Erythroblast (primary cell): ENCODE results near the gene AUTS2.

ENCODE experiments used
- DNase-seq, 2 experiments: peaks; one replicate each; lab custom pipeline; 2025; lab: John Stamatoyannopoulos, UW
- GATA1 ChIP-seq: IDR thresholded peaks from 2 replicates; pipeline ENCODE4 v1.6.1; 2011; ENCODE audit warnings: low read depth, mild to moderate bottlenecking, control low read depth, low read length, moderate library complexity
- POLR2A ChIP-seq: IDR thresholded peaks from 2 replicates; pipeline ENCODE4 v1.6.1; 2011; ENCODE audit warnings: mild to moderate bottlenecking, low read length

The AUTS2 gene

DNA sequence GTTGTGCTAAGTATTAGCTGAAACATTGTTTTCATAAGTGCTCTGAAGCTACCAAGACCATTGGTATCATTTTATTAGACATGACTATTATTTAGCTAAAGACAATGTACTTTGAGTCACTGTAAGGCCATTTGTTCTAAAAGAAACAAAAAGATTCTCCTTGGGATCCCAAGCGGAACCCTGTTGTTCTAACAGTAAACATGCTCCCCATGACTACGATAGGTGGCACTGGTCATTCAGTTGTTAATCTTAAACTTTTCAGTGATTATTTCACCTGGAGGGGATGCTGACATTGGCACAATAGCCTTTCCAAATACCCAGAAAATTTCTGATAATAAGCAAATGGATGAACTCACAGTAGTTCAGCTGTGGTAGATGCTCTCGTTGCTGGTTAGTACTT is 715.0 kb downstream of the AUTS2 start:
- TF ChIP-seq GATA1 = no peak
- TF ChIP-seq POLR2A = no peak
- DNase-seq = no peak

- DNase-seq = no peak
- TF ChIP-seq GATA1 = no peak
- no peak for TF ChIP-seq POLR2A
Observed at GRCh38 chr7:70313687-70314086, 715.4 kb downstream of the AUTS2 start.

GRCh38 chr7:70314221-70314620 is 715.9 kb downstream of the AUTS2 start:
- DNase-seq = no peak
- no peak for TF ChIP-seq POLR2A

DNA sequence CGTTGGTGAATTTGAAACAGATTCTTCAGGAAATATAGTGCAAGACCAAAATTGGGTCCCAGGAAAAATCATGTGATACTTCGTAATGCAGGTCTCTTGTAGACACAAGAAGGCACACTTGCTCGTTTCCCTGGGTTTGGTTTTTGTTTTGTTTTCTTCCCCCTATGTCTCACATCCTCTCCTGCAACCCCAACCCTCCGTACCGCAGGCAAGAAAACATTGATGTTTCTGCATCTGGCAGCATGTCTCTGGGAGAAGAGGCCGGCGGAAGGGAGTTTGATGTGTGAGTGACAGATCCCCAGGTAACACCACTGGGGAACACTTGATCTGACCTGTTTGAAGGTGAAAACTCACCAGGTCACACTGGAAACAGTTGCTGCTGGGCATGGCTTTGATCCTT is 718.5 kb downstream of the AUTS2 start:
- DNase-seq = no peak
- TF ChIP-seq POLR2A (no peak), GATA1 (no peak)

- no peak for TF ChIP-seq GATA1
- no peak for TF ChIP-seq POLR2A
- DNase-seq = no peak
Observed at GRCh38 chr7:70317356-70317755, 719.1 kb downstream of the AUTS2 start.

DNA sequence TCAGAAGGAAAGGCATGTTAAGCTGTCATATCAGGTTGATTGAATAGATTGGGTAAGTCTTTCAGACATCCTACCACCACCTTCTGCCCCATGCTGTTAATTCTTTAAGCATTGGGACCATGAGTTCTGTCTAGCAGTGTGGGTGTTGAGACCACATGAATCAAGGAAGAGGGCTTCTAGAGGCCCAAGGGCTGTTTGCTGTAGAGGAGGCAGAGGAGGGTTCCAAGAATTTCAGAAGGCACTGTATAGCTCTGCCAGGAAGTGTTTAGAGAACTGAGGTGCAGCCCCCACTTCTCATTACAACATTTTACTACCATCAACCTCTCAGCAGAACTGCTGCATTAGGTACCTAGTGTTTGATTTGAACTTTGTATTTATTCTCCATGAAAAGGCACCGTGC is 720.2 kb downstream of the AUTS2 start:
- DNase-seq = no peak
- no peak for TF ChIP-seq GATA1
- TF ChIP-seq POLR2A = no peak

DNA sequence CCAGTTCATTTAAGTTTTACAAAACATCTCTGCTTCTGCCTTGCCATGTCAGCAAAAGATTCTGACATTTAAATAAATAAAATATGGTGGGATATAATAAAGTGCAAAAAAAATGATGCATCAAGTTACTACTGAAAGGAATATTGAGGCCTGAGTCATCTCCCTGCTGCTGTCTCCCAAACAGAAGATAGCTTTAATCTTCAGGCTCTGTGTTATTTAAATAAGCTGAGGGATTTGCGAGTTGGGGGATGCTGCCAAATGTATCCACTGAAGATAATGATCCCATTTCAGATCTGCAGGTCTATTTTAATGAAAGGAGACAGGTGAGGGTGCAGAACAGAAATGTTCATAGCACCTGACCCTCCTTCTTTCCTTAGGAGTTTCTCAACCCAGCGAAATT is 720.8 kb downstream of the AUTS2 start:
- TF ChIP-seq POLR2A = no peak
- no peak for TF ChIP-seq GATA1
- no peak for DNase-seq

- TF ChIP-seq GATA1 (no peak), POLR2A (no peak)
- DNase-seq = no peak
Observed at GRCh38 chr7:70321016-70321590, 722.8 kb downstream of the AUTS2 start.

- no peak for TF ChIP-seq POLR2A
- no peak for TF ChIP-seq GATA1
- DNase-seq = no peak
Observed at GRCh38 chr7:70322856-70323255, 724.6 kb downstream of the AUTS2 start.

DNA sequence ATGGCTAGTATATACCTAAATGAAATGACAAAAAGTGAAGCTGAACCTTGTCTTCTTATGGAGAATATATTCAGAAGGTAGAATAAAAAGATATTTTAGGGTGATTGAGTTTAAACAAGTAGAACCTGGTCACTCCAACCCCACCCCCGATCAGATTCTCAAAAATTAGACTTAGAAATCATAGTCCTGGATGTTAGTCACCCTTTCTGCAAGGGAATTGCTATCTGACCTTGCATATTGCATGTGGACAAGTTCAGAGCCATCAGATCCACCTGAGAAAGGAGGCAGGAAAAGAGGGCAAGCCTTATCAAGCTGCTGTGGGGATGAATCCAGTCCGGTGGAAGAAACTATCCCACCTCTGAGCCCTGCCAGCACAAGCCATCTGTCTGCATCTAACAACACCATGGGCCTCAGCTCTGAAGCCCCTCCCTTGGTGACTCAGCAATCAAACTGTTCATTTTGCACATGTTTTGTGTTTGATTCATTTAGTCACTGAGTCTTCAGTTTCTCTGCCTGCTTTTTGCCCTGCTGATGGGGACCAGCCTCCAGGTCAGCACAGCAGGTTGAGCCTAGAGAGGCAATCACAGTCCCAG is 727.3 kb downstream of the AUTS2 start:
- no peak for DNase-seq
- TF ChIP-seq GATA1 (no peak), POLR2A (no peak)

GRCh38 chr7:70334295-70334694 is 736.0 kb downstream of the AUTS2 start:
- TF ChIP-seq GATA1 (no peak), POLR2A (no peak)
- no peak for DNase-seq

DNA sequence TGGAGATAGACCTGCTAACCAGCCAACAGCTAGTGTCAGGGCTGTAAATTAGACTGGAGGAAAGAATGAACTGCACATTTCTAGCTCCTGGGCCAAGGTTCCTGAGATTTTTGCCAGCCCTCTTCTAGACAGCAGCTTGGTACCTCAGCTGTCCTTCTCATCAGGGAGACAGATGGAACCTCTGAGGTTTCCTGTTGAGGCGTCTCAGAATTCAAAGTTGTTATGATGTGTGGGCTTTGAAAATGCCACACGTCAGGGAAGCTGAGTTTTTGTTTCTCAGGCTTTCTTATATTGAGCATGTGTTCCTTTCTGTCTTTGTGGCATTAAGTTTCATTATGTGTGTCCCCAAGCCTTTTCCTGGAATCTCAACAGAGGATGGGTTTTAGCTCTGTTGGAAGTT is 736.6 kb downstream of the AUTS2 start:
- no peak for DNase-seq
- TF ChIP-seq GATA1 = no peak
- TF ChIP-seq POLR2A = no peak

- DNase-seq = no peak
Observed at GRCh38 chr7:70336536-70336935, 738.3 kb downstream of the AUTS2 start.

DNA sequence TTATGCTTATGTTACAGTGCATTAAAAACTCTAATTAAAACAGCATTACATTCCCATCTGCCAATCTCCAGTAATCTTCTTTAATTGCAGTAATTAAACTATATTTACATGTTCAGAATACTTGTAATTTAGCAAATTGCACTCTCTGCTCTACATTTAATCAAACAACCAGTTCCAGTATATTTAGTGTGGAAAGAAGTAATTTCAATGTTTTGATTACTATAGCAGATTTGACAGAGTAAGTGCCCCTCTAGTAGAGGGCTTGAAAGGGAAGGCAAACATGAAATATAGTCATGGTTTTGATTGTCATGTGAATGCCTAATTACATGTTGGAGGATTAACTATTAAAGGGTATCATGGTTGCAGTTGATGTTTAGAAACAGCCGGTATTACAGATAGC is 739.7 kb downstream of the AUTS2 start:
- TF ChIP-seq GATA1 (no peak), POLR2A (no peak)
- no peak for DNase-seq

More at GRCh38 chr7:70336536-70336935, 738.3 kb downstream of the AUTS2 start:
- TF ChIP-seq GATA1 (no peak), POLR2A (no peak)

DNA sequence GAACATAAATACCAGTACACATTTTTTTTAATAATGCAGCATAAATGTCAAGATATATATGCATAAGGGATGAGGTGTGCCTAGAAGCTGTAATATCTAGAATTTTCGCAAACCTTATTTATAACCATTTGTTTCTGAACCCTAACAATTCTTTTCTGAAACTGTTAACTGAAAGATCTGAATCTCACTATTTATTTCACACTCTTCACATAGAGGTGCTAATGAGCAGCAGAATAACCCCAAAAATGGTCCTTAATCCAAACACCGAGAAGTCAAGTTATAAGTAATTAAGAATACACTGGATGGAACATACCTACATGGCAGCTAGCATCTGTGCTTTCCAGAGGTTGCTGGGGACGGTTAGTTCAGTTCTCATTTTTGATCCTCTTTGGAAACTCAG is 742.0 kb downstream of the AUTS2 start:
- no peak for TF ChIP-seq POLR2A
- TF ChIP-seq GATA1 = no peak
- DNase-seq = no peak

DNA sequence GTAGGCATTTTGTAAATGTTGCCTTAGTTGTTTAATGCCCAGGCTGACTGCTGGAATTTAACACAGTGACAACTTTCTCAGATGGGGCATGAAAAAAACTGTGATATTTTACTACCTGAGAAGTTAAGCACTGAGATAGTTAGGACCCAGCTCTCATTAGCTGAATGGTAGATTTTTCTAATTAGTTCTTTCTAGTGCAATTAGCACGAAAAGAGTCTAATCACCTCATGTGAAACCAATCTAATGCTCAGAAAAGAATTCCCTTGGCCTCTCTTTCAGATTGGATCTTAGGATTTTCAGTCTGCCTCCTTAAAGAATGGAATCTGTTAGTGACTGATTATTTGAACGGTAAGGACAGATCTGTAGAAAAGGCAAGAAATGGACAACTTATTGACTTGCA is 743.2 kb downstream of the AUTS2 start:
- no peak for DNase-seq
- no peak for TF ChIP-seq GATA1
- TF ChIP-seq POLR2A = no peak
